GM21528 (cell line): ENCODE data around the gene NKX2-3.
A peak's percentile ranks its signal among the peaks of the same experiment; 100 is the strongest.

Experiments
- ATAC-seq: cut with Tn5 transposase; IDR thresholded peaks from one replicate; pipeline ENCODE4 v1.9.1; 2021; ENCODE audit warnings: mild to moderate bottlenecking, moderate library complexity; ENCODE audit not compliant: unreplicated experiment, low FRiP score

Gene NKX2-3

DNA sequence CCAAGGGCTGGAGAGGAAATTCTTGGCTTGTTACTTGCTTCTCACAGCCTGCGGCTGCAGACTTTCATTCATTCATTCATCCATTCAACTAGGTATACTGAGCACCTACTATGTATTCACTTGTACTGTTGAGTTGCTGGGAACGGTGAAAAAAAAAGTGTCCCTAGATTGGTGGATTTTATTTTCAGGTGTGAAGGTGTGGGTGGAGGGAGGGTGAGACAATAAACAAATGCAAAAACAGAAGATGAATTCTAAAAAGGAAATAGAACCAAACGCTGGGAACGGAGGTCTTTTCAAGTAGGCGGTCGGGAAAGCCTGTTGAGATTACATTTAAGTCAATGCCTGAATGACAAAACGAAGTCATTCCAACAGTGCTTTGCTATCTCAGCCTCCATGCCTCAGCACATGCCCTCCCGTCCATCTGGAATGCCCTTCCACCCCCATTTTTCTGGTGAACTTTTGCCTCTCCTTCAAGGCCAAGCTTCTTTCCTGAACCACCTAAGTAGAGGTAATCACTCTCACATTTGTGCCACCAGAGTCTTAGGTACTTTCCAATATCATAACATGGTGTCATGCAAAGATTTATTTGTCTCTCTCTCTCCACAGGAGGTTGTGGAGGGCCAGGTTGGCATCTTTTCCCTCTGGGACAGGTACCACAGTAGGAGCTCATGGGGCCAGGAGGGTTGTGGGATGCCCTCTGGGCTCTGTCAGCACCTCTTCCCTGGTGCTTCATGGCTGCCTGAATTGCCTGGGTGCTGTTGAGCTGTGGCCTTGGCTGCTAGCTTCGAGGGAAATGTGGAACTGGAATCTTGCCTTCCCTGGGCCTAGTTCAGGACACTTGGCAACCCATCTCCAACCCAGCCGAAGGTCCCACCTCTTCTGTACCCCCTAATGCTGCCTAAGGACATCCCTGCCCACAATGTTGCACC lies 5.5 kb downstream of the NKX2-3 start:
- ATAC-seq: no peak

DNA sequence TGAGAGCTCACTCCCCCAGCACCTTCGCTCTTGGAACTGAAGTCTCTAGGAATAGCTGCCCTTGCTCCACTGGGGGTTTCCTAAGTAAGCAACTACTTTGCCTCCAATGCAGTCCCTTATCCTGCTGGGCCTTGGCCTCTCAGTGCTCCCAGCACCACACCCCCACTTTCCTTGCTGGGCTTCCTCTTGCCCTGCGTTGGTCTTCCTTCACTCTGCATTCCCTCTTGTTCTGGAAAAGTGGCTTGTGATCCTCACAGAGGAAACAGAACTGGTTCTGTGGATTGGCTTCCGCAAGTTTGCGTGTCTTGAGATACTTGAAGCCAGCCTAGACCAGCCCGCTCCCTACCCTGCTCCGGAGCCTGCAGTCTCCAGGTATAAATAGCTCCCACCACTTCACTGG lies 6.4 kb downstream of the NKX2-3 start:
- no peak for ATAC-seq

DNA sequence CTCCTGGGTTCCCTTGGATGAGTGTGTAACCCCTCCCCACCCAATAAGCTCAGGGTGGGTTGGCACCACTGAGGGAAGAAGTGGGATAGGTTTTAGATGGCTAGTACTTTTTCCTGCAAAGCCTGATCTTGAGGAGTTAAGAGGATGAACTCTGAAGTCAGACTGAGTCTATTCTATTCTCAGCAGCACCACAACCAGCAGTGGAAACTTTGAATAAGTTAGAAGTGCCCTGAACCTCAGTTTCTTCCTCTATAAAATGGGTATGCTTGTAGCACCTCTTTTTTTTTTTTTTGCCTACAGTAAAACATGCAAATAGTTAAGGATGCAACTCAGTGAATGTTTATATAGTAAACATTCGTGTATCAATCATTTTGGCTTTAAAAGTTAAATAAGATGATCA lies 7.1 kb downstream of the NKX2-3 start:
- ATAC-seq: no peak

DNA sequence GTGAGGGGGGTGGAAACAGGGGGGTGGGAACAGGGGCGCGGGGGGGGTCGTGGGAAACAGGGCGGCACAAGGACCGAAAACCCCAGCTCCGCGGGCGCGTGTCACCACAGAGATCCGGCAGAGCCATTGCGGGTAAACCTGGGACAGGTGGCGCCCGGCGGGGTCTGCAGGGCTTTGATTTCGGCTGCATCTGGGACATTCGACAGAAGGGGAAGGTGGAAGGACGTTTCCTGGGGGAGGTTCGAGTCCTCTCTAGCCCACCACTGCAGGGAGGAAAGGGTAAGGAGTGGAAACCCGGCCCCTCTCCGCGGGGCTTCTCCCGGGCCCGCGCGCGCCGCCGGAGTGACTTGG lies 7.5 kb downstream of the NKX2-3 start:
- no peak for ATAC-seq

DNA sequence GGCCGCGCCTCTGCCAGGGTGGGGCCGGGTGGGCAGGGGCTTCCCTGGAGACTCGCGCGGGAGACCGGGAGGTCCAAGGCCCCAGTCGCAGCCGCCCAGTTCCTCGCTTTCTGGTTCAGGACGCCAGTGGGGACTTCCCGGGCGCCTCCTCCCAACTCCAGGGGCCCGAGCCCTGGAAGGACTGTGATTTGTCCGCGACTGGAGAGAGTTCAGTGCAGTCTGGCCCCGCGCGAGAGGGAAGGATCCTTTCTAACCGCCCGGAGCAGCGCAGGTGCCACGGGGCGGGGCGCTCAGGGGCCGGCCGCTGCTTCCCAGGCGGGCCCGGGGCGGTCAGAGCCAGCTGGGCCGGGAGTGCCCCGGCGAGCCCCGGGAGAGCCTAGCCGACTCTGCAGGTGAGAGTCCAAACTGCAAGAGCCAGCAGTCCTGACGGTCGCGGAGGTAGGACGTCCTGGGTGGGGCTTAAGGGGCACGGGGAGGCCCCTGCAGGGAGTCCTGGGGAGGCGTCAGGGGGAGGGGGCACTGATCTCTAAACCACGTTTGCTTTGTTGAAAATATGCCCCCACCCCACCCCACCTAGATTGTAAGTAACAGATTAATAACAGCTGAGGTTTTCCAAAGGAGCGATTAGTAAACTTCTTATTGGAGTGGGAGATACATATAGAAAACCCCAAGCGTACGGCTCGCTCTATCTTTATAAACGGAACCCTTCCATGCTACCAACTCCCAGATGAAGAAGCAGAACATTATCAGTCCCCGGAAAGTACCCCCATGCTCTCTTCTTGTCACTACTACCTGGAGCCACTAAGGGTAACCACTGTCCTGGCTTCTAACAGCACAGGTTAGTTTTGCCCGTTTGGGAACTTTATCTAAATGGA lies 8.2 kb downstream of the NKX2-3 start:
- no peak for ATAC-seq

DNA sequence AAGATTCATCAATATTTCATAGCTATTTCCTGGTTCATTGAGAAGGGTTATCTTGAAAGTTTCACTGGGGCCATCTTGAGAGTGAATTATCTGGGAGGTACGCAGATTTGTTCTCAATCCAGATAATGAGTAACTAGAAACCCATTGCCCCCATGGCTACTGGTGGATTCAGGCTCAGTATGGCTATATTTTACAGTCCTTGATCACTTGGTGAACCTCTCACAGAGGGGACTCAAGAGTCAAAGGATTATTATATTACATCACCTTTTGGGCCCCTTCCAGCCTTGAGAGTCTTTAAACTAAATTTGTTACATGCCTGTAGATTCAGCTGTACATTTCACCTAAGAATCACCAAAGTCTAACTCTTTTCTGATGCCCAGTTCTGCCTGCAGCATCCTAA lies 11.6 kb downstream of the NKX2-3 start:
- no peak for ATAC-seq

DNA sequence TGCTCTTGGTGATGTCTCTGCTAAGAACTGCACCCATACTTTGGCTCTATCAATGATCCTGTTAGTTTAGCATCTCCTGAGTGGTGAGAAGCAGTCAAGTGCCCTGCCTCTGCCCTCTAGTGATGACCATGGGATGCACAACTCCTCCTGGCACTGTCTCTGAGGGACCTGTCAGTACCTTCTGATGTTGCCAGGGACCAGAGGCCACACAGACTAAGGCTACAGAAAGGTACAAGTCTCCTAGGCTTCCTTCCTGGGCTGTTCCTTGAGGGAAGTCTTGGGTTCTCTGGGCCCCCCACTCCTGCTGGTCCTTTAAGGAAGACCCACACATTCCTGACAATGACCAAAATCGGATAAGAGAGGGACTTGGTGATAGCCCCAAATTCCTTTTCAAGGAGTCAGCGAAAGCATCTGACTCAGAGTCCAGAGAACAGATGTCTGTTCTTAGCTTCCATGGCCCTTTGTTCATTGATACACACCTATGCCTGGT lies 15.3 kb downstream of the NKX2-3 start:
- no peak for ATAC-seq

DNA sequence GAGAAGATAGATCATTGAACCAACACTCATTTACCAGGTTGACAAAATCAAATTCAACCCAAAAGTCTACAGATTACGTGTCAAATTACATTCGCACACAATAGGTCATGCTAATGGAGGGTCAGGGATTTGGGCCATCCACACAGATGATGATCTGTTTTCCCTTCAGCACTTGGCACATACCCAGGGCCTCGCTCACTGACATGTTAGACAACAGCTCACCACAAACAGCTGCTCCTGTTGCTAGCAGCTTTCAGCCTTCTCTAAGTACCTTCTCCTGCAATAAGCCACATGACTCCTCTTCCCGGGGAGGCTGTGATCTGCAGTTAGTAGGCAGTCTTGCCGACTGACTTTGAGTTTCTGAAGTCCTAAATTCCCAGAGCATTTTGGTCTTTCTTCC lies 18.4 kb downstream of the NKX2-3 start:
- no peak for ATAC-seq

DNA sequence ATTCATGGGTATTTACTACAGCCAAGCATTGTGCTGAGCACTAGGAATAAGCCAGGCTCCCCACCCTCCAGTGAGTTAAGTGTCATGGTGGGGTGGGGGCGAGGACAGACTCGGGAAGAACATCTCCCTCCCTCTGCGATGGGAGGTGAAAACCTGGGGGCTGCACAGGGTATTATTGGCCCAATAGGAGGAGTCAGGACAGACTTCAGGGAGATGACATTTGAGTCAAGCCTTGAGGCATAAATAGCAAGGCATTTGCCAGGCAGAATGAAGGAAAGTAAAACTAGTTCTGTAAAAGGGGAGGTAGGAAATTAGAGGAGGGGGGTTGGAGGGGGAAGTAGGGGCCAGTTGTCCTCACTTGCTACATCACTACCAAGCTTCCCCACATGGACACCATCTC lies 18.9 kb downstream of the NKX2-3 start:
- ATAC-seq: no peak

DNA sequence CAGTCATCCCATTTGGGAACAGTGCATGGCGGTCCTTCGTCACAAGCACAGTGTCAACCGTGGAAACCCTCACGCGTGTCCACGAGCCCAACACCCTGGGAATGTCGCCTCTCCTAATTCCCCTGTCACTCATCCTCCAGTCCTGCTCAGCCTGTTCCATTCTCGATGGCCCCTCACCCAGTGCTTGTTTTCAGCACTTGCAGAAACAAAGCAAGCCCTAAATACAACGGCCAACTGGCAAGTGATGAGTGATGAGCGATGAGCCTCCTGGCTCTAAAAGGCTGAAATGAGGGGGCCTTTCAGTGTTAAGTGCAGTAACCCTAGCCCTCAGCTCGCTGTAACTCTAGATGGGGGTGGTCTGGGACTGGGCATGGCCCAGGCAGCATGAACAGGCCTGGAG lies 22.6 kb downstream of the NKX2-3 start:
- ATAC-seq: no peak

DNA sequence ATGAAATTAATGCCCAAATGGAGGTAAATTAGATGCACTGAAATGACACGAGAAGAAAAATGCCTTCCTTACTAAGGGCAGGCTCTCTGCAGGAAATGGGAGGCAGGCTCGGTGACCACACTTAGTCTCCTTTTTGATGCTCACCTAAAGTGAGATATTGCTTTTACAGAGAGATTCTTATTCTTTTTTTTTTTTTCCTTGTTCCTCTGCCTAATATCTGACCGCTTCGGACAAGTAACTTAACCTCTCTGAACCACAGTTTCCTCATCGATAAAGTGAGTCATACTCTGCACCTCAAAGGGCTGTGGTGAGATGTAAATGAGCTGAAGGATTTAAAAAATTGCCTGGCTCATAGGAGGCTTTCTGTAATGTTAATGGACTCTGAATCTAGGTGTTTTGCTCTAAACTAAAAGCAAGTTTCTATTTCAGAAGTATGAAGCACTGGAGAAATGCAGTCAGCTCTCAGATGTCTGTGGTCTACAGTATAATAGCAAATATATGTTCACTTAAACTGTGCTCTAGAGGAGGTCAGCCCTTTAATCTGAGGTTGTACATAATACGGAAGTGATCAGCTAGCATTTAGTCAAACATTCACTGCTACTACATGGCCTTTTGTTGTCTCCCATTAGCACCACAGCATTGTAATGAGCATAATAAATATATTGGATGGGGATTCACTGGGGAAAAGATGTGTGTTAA lies 23.2 kb downstream of the NKX2-3 start:
- peak; percentile 85 for ATAC-seq

DNA sequence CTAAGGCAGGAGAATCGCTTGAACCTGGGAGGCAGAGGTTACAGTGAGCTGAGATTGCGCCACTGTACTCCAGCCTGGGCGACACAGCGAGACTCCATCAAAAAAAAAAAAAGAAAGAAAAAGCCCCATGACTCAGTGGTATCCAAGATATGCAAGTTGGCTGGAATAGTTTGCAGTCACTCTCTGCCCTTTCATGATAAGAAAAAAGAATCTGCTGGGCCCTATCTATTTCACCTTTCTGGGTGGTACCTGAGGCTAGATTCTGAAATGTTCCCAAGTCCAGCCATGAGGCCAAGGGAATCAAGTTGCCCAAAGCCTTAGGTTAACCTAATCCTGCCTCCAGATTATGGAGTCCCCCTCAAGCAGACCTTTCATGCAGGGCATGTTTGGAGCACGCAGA lies 24.3 kb downstream of the NKX2-3 start:
- no peak for ATAC-seq

DNA sequence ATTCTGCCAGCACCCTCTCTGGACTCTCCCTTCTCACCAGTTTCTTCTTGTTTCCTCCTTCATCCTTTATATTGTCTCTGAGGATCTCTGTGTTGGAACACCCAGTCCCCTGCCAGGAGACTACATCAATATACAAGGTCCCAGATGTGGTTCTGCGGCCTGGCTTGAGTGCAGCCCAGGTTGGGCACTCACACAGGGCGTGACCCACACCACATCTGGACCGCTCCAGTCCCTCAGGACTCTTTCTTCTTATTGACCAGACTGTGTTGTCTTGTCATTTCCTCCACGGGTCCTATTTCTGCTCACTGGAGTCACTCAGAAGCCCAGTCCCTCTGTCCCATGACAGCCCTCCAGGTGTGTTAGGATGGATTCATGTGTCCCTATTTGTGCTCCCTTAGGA lies 26.0 kb downstream of the NKX2-3 start:
- no peak for ATAC-seq

DNA sequence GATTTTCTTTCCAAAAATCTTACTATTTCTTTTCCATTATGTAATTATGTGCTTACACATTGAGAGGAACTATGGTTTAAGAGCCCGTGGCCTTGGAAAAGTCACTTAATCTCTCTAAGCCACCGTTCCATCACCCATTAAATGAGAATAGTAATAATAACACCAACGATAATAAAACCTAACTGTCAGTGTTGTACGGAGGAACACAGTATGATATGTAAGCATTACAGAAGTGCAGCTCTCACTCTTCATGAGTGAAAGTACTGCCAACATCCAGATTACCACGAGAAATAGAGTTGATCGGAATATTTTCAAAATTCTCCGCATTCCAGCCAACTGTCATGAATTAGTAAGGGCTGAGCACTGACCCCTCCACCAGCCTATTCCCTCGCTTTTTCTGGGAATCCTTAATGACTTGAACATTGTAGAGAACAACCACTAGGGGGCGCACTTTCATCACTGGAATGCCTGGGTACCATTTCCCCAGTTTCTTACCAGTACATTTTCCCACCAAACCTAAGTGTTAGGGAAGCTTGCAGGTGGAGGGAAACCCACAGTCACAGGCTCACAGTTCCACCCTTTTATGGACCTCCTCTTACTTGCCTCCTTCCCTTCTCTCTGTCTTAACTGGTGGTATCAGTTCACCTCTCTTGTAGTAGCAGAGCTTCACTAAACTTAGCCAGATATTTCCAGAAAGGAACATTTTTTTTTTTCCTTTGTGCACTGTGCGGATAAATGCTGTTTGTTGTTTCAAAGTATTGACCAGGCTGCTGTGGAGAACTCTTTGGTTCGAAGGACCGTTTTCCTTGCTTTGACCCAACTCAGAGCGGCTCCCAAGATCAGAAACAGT lies 27.8 kb downstream of the NKX2-3 start:
- ATAC-seq: no peak

DNA sequence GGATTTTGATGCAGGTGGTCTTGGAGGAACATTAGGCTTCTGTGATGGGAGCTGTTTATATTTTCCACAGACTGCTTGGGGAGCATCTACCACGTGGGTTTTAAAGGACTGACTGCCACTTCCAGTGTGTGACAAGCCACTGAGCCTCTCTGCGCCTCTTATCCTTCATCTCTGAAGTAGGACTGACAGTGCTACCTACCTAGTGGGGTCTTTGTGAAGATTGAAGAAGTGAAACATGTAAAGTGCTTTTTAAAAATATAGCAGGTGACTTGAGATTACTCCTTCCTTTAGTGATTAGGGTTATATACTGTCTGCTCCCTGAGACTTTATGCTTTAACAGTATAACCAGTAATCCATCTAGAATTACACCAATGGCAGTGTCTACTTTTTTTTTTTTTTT lies 29.9 kb downstream of the NKX2-3 start:
- no peak for ATAC-seq

DNA sequence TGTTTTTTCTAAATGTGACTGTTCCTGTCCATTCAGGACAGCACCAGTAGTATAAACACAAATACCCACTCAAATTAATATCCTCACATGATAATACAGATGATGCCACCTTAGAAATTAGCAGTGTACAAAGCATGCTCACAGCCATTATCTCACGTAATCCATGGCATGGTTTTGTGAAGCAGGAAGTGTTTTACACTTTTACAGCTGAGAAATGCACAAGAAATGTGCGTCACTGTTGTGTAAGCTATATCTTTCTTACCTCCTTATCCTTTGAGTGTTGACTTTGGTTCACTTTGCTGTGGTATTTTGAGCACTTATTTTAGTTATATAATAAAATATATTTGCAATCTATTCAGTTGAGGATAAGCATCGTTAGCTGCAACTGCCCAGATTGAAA lies 31.6 kb downstream of the NKX2-3 start:
- no peak for ATAC-seq

DNA sequence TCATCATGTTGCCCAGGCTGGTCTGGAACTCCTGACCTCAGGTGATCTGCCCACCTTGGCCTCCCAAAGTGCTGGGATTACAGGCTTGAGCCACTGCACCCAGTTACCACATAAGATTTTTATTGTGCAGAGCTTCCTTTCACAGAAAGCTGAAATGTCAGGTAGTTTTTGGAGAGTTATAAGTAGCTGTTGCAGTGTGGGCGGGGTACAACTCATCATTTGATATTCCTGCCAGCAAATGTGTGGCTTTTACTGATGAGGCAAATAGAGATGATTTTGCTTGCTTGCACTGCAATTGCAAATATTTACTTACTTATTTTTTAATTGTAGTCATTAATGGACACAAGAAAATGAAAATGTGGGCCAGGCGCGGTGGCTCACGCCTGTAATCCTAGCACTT lies 32.4 kb downstream of the NKX2-3 start:
- no peak for ATAC-seq

DNA sequence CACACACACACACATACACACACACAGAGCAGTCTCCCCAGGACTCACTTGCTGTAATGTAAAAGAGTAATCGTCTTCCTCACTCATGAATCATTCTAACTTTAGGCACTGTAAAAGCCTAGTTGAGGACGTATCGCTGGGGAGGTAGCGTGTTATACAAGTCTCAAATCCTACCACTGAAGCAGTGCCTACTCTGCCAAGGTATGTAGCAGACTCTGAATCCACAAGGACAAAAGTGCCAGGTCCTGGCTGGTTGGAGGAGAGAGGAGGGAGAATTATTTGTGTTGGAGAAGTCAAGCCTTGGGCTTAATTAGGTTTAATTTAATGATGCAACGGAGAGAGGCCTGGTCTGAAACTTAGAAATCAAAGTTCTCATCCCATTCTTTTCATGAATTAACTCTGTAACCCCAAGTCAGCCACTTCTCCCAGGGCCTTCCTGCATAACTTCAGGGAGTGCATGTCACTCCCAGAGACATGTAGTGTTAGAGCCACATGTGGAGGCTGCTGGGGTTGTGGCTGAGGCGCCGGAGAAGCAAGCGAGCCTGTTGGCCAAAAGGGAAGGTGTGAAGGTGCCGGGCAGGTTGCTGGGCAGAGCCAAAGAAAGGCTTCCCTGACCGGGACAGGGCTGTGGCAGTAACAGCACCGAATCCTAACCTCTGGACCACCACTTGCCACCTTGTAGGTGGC lies 36.7 kb downstream of the NKX2-3 start:
- ATAC-seq: no peak

DNA sequence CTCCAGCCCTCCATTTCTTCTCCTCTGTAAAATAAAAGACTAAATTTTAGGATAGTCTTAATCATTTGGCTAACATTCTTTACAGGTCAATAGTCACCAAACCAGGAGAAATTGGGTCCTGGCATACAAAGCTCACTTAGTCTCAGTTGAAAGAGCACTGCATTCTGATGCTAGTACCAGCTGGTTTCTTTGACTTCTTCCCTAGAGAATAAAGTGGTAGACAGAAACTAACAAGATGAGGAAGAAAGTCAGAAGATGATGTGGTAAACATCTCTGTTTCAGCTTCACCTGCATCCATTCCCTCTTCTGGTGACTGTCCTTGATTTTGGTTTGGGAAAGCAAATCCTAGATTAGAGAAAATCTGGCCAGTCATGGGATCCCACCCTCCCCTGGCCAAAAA lies 37.2 kb downstream of the NKX2-3 start:
- ATAC-seq: no peak
